ENCODE data around the gene KAT14.
"Not testable (repeated sequence)": the region's sequence is repeated elsewhere in the genome, so short reads cannot be mapped to it uniquely, and the experiment has no call there.

KAT14 gene

GRCh38 chr20:18224968-18225568 is 87.4 kb downstream of the KAT14 start:
- DNase-seq (ENCODE audit: low spot score) = peak; percentile 27

- DNase-seq (ENCODE audit: low spot score) = no peak
These were observed 88.0 kb downstream of the KAT14 start for GRCh38 chr20:18225632-18226031.

GRCh38 chr20:18226741-18227140 is 89.1 kb downstream of the KAT14 start:
- not testable (repeated sequence) for DNase-seq (ENCODE audit: low spot score)

- DNase-seq (ENCODE audit: low spot score) = no peak
These were observed 95.8 kb downstream of the KAT14 start for GRCh38 chr20:18233408-18233943.
